PC-9 (cell line): ENCODE results near the gene PRSS33.

Experiments
- EZH2 ChIP-seq: fragments of 200-600 bp; sonication (generic); IDR thresholded peaks from 2 replicates; pipeline ENCODE4 v1.8.0; 2017; ENCODE audit warnings: antibody characterized with exemption, low read depth
- TF ChIP-seq, protein P1 (sequence below): fragments of 200-600 bp; sonication (generic); conservative IDR thresholded peaks from 2 replicates; pipeline ENCODE4 v1.6.1; 2017; ENCODE audit warnings: mixed run types, antibody characterized with exemption, mild to moderate bottlenecking, moderate library complexity

DNA sequence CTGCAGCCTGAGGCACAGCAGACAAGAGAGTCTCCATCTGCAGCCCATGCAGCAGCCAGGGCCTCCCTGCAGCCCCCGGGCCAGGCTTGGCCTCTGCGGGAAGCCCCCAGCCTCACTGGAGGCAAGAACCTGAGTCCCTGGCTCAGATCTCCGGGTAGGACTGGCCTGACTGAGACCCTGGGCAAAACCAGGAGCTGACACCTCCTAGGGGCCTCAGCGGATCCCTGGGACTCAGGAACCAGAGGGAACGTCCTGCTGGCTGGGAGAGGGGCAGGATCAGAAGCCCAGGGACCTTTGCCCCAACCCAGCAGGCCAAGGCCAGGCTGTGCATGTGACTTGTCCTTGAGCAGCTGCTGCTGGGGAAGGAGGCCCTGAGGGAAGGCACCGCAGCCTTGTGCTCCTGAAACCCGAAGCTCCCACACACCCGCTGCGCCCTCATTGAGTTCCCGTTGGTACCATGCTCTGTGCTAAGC lies 28.0 kb upstream of the PRSS33 start:
- TF ChIP-seq, protein P1, sequence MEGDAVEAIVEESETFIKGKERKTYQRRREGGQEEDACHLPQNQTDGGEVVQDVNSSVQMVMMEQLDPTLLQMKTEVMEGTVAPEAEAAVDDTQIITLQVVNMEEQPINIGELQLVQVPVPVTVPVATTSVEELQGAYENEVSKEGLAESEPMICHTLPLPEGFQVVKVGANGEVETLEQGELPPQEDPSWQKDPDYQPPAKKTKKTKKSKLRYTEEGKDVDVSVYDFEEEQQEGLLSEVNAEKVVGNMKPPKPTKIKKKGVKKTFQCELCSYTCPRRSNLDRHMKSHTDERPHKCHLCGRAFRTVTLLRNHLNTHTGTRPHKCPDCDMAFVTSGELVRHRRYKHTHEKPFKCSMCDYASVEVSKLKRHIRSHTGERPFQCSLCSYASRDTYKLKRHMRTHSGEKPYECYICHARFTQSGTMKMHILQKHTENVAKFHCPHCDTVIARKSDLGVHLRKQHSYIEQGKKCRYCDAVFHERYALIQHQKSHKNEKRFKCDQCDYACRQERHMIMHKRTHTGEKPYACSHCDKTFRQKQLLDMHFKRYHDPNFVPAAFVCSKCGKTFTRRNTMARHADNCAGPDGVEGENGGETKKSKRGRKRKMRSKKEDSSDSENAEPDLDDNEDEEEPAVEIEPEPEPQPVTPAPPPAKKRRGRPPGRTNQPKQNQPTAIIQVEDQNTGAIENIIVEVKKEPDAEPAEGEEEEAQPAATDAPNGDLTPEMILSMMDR = no peak
- TF ChIP-seq EZH2 = no peak
